Measurements from ENCODE around the gene NRCAM. TPM values are rescaled to one million over a fixed set of nuclear protein-coding genes. Genes with fewer than 3 reads are reported as not detected.

NRCAM gene
- total and polyA plus RNA-seq, 2 of the 8 experiments (the other 6 are each of a cell fraction or from before 2014, with no cell fraction given), result 2.7 to 3.8 TPM

- TF ChIP-seq RNF2 (IDR thresholded peaks at IDR 0.05; ENCODE audit: borderline replicate concordance, low read depth, low read length, missing control alignments, poor library complexity, severe bottlenecking), result no peak
Measured at GRCh38 chr7:108480311-108480710, 24.1 kb upstream of the NRCAM start (continued).

Data from H1 (cell line).